GM18907 (cell line): ENCODE results near the gene CFAP45.

Experiments
- ATAC-seq: cut with Tn5 transposase; IDR thresholded peaks from one replicate; pipeline ENCODE4 v1.9.1; 2021; ENCODE audit warnings: mild to moderate bottlenecking, moderate library complexity; ENCODE audit not compliant: unreplicated experiment

The CFAP45 gene

DNA sequence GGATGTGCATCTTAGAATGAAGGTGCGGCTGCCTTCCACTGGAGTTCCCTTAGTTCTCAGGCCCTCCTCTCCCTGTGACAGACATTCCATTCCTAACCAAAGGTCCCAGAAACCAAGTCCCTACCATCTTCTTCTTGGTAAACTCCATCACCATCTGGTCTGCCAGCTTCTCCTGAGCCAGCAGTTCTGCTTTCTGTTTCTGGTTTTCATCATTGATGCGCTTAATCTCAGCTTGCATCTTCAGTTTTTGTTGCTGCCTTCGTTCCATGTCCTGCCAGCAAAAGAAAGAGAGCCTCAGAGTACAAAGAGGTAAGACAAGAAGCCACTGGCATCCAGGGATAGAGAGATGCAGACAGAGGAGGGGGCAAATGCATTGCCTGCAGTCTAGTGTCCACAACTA is 19.5 kb downstream of the CFAP45 start:
- ATAC-seq = no peak

DNA sequence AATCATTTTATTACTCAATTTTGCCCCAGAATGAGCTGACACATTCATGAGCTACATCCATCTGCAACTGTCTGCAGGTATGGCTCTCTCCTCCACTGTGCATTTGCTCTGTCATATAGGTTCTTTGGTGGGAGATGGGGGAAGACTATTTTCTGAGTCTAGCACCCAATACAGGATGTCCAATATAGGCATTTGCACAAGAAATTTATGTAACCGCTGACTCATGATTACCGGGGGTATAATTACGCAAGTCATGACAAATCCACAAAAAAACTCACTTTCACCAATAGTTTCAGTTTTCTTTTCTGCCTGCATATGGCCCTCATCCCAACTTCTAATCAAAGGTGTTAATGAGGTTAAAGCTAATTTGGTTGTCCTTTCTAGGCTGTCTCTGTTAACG is 20.0 kb downstream of the CFAP45 start:
- no peak for ATAC-seq

DNA sequence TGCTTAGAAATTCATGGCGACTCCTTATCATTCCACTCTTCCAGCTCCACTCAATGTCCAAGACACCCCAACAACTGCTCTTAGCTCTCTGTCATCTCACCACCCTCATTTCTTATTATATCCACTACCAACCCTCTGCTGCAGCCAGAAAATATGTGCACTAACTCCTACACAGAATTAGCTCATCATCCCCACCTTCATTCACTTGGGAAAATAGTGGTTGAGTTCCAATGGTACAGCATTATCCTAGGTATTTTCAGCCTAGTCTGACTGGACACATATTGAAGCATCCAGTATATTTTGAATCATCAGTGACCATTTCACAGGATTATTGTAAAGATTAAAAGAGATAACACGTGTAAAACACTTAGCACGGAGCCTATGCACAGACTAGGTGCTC is 20.8 kb downstream of the CFAP45 start:
- ATAC-seq = no peak

DNA sequence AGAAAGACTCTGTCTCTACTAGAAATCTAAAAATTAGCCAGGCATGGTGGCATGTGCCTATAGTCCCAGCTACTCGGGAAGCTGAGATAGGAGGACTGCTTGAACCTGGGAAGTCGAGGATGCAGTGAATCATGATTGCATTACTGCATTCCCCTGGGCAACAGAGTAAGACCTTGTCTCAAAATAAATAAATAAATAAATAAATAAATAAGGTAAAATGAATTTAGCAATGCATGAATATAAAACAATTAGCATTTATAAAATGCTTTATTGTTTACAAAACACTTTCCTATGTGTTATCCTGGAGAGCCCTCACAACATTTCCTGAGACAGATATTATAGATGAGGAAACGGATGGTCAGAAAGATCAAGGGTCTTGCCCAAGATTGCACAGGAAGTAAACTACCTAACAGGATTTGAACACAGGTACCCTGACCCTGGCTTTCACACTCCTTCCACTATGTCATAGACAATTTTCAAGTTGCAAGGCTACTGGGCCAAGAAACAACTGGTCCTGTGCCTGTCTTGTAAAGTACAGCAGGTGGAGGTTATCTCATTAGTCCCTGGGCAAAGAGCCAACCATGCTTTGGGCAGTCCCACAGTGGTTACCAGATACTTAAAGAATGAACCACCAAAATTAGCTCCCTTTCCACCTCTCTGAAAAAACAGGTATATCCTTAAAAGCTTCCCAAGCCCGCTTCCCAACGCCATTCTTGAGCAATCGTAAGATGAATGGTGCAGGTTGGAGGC is 22.1 kb downstream of the CFAP45 start:
- no peak for ATAC-seq

DNA sequence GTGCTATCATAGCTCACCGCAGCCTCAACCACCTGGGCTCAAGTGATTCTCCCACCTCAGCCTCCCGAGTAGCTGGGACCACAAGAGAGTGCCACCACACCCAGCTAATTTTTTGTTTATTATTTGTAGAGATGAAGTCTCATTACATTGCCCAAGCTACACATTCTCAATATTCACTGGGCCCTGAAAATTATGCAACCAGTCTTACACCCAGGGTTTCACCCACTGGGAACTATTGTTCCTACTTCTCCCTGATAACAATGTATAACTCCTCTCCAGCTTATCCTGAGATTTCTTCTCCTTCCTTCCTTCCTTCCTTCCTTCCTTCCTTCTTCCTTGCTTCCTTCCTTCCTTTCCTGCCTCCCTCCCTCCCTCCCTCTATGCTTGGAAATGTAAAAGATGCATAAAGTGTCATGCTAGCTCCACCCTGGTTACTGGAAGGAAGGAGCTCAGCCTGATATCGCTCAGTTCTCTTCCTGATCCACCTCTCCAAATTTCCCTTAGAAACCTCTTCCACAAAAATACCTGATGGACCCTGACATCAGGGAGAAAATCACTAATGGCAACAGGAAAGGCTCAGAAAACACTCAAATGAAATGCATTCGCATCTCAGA is 26.3 kb downstream of the CFAP45 start:
- ATAC-seq = no peak

DNA sequence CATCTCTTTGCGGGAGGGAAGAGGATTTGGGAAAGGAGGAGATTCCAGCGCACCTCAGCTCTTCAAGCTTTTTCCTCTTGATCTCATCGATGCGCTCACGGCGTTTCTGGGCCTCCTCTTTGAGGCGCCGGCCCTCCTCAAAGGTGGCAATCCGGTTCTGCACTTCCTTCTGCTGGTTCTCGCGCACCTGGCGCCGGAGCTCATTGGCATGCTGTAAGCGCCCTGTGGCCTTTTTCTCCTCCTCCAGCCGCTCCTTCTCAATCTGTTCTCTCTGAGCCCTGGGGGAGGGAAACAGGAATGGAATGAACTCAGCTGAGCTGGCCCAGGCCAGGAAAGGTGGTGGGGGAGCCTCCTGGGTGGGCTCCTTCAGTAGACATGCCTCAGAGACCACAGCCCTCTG is 27.1 kb downstream of the CFAP45 start:
- no peak for ATAC-seq

DNA sequence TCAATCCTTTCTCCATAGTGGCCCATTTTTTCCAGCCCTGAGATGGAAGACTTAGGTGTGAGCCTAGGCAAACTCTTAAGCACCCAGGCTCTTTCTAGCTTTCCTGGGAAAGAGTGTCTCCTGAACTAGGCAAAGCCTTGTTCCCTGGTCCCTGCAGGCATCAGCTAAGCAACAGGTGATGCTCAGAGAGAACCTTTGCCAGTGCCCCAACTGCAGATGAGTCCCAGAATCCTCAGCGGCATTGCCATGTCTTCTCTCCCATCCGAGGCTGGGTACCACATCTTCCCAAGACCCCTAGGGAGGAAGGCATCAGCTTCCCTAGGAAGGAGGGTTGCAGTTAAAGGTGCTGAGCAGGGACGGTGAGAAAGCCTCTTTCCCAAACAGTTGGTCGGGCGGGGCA is 29.3 kb downstream of the CFAP45 start:
- no peak for ATAC-seq

DNA sequence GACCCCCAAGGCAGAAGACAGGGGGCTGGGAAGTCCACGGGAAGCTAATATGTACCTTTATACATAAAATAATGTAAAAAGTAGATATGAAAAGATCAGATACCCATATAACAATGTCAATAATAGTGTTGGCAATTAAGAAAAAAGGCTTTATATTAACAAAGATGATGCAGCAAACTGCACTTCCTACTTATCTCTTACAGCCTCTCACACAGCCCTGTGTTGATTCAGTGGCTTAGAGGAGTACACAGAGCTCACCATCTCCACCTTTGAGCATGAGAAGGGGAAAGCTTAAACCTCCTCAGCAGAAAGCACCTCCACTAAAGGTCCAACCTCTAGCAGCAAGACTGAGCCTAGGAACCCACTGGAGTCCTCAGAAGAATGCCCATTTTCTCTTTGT is 30.4 kb downstream of the CFAP45 start:
- ATAC-seq = no peak

DNA sequence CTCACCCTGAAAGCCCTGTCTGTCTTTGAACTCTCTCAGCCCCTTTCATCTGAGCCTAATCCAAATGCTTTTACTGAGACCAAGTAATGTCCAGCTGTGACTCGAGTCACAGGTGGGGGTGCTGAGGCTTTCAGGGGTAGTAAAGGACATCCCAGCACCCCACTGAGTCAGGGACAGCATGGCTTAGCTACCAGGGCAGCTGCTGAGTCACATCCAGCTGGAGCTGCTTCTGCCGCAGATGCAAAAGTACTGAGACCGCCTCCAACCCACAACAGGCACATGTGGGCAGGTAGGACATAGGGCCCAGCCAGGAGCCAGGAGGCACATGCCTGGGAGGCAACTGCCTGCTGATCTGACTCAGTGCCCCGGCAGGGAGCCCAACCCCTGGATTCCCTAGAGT is 30.8 kb downstream of the CFAP45 start:
- no peak for ATAC-seq

DNA sequence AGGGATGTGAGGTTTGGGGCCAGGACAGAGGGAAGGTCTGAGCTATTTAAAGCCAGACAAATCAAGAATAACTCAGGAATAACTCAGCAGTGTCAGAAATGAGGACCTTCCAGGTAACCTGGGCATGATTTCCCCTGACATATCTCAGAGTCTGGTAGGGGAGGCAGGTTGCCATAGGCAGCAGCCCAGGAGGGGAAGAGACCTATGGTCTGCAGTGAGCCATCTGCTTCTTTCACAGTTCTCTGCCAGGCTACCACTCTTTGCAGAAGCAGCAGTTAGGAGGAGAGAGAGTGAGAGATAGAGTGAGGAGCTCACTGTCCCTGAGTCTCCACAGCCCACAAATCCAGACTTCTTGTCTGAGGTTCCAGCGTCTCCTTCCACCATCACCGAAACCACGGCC is 31.2 kb downstream of the CFAP45 start:
- ATAC-seq = no peak

DNA sequence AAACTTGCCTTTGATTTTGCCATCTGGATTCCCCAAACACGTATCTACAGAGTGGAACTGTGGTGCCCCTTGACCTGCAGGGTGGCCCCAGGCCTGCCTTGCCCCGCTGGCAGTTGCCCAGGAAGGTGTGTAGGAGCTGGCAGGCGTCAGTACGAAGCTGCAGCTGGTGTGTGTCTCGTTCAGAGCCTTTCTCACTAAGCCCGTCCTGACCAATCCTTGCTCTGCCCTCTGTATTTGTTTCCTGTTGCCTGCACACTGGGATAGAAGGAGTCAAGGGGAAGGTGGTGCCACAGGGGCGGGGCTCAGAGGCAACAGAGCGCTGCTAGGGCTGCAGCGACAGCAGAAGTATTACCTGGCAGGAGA is 32.3 kb downstream of the CFAP45 start:
- no peak for ATAC-seq

DNA sequence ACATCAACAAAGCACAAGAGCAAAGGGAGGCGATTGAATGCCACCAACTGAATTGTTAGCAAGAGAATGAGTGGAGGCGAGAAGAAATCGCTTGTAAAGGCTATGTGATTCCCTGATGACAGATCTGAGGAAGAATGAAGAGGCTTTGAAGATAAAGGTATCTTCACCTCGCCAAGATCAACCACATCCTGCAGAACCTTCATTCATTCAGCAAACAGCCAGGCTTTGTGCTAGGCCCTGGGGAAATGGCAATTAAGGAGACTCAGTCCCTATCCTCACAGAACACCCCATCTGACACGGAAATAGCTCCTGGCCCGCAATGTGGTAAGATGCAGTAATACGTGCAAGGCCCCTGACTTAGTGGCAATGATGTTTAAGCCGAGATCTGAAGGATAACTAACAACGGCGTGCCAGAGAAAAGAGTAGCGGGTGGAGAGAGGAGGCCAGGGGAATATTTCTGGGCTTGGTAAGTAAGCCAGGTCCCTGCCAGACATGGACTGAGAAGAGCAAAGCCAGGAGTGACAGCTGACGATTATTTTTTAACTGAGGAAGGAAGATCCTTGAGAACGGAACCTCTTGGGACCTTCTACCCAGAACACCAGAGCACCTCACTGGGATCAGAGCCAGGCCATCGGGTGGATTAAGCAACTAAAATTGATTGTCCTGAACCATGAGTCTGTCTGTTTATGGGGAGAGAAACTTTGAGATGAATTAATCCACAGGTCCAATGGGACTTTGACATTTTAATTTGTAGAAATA is 32.9 kb downstream of the CFAP45 start:
- no peak for ATAC-seq

DNA sequence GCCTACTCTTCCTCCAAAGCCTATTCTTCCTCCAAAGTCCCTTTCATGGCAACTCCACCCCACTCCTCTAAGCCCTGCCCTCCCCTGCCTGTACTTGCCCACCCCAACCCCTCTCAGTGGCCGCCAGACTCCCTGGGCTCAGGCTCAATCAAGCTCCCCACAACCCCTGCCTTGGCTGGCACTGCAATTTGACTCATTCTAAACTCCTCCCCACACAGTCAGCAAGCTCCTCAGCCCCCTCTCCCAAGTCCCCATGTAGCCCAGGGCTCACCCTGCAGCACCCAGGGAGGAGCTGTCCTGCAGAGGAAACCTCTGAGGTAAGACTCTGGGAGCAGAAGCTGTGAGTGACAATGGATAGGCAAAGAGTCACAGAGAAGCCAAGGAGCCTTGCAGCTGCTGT is 33.9 kb downstream of the CFAP45 start:
- ATAC-seq = no peak

DNA sequence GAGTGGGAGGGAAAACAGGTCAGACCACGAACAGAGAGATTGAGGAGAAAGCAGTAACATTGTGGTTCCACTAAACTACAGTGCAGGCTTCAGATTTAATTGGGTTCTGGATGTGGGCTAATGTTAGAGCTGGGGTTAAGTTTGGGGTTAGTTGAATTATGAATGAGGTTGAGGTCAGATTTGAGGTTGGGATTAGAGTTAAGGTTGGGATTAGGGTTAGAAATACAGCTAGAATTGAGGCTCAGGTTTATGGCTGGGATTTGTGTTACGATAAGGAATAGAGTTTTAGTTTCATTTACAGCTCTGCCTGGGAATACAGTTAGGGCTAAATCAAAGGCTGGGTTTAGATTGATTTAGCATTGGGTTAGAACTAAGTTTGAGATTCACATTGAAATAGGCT is 35.7 kb downstream of the CFAP45 start:
- ATAC-seq = no peak

DNA sequence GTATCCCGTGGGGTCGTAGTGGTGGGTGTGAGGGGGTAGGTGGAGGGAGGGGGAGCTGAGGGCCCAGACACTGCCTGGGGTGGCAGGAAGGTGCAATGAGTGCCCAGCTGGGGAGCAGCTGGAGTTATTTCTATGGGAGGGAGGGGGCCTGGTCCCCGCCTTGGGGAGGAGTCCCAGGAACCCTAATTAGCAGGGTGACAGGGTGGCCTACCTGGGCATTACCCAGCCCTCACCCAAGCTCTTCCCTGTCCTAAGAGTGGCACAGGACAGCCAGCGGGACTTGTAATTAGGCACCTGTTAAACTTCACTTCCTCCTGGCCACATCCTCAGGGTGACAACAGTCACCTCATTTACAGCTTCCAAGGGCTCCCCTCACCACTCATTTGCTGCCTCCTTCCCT is 37.4 kb downstream of the CFAP45 start, which contains the start of gene VSIG8:
Gene VSIG8, minus strand, starts transcription at position 101 of the 400 bp plus-strand sequence. CDS start 136 bp downstream, outside the sequence.
- no peak for ATAC-seq

DNA sequence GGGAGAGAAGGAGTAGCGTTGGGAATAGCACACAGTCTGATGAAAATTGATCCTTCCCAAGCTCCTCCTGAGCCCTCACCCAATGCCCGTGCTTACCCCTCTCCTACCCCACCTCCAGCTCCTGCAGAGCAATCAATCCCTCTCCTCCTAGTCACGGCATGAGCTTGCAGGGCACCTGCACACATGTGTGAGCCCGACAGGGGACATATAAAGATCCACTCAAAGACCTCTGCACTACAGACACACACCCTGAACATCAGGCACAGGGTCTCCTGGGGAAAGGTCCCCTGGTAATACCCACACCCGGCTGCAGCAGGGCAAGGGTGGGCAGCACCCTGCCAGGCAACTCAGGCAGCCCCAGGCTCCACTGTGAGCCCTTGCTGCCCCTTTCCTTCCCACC is 37.9 kb downstream of the CFAP45 start:
- ATAC-seq = no peak

DNA sequence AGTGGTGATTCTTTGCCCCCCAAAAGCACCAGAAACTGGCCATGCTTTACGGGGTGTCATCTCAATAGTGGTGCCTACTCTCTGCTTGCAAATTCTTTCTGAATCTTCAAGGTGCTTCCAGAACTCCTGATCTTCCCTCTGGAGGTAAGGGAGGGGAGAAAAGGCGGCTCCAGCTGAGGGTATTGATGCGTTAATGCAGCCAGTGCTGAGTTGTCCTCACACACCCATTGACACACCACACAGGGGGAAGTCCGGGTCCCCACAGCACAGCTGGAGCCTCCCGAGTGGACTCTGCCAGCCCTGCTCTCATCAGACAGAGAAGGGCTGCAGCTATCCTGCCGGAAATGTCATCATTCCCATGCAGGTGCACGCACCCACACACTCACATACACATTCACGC is 38.7 kb downstream of the CFAP45 start:
- ATAC-seq = no peak

DNA sequence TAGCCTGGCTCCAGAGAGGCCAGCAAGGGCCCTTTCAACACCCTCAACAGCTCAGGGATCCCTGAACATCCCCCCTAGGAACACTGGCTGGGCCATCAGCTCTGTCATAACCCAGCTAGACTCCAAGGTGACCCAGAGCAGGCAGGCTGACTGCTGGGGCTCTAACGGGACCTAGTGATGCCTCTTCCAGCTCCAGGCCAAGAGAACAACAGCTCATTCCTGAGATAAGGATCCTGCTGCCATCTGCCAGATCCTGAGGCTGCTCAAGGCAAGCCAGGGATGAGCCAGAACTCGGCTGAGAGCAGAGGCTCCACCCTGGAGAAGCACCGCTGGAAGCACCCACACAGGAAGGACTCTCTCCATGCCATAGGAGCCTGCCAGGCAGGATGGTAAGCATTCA is 39.5 kb downstream of the CFAP45 start:
- no peak for ATAC-seq

DNA sequence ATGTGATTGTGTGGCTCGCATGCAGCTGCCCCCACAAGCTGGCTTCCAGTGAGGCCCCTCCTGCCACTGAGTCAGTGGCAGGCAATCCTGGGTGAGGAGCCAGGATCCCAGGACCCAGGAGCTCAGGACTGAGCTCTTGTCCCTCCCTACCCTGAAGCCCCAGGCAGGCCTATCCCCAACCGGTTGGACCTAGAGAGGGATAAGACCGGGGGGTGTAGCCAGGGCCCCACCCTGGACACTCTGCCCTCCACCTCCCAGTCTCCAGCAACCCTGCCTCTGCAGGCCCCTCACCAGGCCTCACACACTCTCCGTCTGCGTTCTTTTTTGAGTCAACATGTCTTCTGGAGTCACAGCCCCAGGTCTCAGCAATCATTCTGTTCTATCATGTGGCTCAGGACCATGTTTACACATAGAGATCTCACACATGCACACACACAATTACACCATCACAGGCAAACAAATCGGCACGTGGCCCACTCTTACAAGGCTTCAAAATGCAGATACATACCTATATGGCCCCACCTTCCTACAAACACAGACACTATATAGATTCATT is 40.1 kb downstream of the CFAP45 start:
- ATAC-seq = no peak

DNA sequence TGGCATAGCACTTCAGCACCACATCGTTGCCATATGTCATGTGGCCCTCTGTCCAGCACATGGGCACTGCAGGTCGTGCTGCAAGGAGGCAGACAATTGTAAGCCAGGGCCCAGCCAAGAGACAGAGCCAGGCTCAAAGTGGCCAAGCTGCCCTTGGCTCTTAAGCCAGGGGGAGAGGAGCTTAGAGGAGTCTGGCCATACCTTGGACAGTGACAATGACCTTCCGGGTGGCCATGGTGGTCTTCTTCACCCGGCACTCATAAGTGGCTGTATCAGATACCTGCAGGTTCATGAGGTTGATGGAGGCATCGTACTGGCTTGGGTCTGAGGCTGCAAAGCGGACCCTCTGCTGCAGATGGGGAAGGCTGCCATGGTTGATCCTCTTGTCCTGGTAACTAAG is 42.1 kb downstream of the CFAP45 start:
- ATAC-seq = no peak

DNA sequence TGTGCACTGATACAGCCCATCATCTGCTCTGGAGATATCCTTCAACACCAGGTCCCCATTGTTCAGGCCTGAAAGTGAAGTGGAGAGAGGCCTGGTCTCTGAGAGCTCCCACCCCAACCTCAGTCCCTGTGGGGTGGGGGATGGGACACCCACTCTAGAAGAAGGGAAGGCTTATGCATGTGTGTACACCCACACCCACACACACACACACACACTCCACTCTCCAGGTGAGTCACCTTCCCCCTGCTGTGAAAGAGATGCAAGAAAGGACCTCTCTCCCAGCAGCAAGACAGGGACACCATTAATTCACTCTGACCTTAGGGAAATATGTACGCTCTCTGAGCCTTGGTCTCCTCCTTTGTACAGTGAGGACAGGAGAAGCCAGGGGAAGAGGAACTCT is 43.4 kb downstream of the CFAP45 start:
- ATAC-seq = no peak

DNA sequence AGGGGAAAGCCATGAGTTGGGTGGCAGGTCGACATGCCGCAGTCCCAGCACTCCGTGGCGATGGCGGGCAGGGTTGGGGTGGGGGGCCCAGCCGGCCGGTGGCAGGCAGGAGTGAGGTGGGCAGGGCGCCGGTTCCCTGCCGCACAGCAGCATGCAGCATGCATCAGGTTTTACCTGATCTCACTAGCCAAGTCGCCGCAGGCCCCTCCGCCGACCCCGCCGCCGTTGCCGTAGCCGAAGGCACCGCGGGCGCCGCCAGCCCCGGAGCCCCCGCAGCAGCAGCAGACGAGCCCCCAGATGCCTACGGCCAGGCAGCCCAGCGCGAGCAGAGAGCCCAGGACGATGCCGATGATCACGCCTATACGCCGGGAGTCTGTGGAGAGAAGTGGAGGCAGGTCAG is 44.3 kb downstream of the CFAP45 start:
- no peak for ATAC-seq
